ENCODE results near the gene DNAJB1. TPM values are rescaled to one million over a fixed set of nuclear protein-coding genes. Genes with fewer than 3 reads are reported as not detected.
A peak's percentile ranks its signal among the peaks of the same experiment; 100 is the strongest.

Gene DNAJB1
- total and polyA plus RNA-seq, 7 donors: 44.6 to 118 (median 69.3) TPM

DNA sequence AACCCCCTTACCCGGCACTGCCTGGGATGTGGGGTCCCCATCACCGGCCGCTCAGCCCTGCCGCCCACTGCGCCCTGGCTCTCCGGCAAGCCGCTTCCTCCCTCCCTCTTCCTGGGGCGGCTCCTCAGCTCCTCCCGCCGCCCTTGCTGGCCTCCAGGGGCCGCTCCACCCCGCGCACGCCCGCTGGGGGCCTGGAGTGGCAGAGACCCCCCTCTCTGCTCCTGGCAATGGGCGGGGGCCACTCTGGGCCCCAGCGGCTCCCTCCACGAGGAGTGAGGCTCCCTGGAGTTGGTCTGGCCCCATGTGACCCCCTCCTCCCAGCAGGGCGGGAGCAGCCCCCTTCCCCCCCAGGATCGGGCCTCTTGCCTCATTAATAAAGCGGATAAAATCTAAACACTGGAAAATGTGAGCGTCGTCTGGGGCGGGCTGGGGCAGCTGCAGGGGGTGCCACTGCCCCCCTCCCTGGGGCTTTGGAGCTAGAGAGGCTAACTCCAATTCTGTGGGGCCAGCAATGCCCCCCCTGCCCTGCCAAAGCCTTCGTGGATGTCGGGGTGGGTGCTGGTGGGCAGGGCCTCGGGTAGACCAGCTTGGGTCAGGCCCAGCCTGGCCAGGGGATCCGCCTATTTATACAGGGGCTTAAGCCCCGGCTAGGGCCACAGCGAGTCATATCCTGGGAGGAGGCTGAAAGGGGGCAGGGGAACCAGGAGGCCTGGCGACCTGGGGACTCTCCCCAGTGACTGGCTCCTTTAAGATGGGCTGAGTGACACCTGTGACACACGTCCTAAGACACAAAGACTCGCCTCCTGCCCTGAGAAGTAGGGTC is 42.7 kb downstream of the DNAJB1 start, which contains the start of gene PTGER1:
Gene PTGER1, minus strand, starts transcription at position 104 of the 823 bp plus-strand sequence. CDS start 1,034 bp downstream, outside the sequence.
- H3K27me3 ChIP-seq: peaks cover 18 to 39% (median 33%) of the 10 kb centered on the region in 3 donors
- DNase-seq: no peak
- no peaks in the 10 kb centered on the region for H3K9me3 ChIP-seq
- WGBS, 2 donors: 7 to 13% methylated on average over 33 of the region's 33 CpGs
- TF ChIP-seq POLR2A (IDR thresholded peaks at IDR 0.05) (no peak), CTCF (IDR thresholded peaks at IDR 0.05) (peak in 1 of 4 experiments; percentile 11), EP300 (IDR thresholded peaks at IDR 0.05) (no peak), POLR2AphosphoS5 (IDR thresholded peaks at IDR 0.05) (no peak)
- intact Hi-C loops (cut with DNase I): no loop called here
- peak within 1 kb of the TSS in 3 of 4 donors; percentile 18 to 33 (median 26) for H3K27ac ChIP-seq
- H3K4me3 ChIP-seq: peak within 1 kb of the TSS in 2 of 4 donors; percentile 8 to 17
- peaks cover 4 to 44% (median 24%) of the 10 kb centered on the region in 4 donors for H3K36me3 ChIP-seq
- H3K4me1 ChIP-seq: peaks cover 0 to 61% (median 46%) of the 10 kb centered on the region in 4 donors

DNA sequence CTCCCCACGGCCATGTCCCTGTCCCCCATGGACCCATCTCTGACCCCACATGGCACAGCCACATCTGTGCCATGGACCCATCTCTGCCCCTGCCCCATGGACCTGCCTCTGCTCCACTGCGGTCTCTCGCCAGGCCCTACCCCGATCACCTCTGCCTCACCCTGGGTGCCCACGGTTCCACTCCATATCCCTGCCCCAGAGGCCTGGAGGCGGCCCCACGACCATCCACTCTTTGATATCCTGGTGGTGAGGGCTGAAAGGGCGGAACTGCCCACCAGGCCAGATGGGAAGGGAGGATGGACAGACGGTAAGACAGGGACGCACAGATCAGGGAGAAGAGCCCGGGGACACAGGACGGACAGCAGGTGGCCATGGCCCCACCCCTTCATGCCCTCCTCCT is 43.4 kb downstream of the DNAJB1 start:
- WGBS, 2 donors: 25 to 48% methylated on average over 12 of the region's 12 CpGs
- Histone ChIP-seq H3K4me1 (peaks cover 0 to 57% (median 46%) of the 10 kb centered on the region in 4 donors), H3K27me3 (peaks cover 18 to 39% (median 33%) of the 10 kb centered on the region in 3 donors), H3K4me3 (no peak overlapping the region), H3K27ac (peak overlapping the region in 1 of 4 donors; percentile 33), H3K9me3 (no peaks in the 10 kb centered on the region), H3K36me3 (peaks cover 10 to 45% (median 27%) of the 10 kb centered on the region in 4 donors)
- intact Hi-C loops (cut with DNase I): no loop called here
- TF ChIP-seq POLR2A (IDR thresholded peaks at IDR 0.05) (no peak), POLR2AphosphoS5 (IDR thresholded peaks at IDR 0.05) (no peak), CTCF (IDR thresholded peaks at IDR 0.05) (no peak)
- DNase-seq: no peak

- Histone ChIP-seq H3K27me3 (peaks cover 18 to 39% (median 33%) of the 10 kb centered on the region in 3 donors), H3K4me3 (peak overlapping the region in 2 of 4 donors; percentile 8 to 17), H3K9me3 (no peaks in the 10 kb centered on the region), H3K4me1 (peaks cover 0 to 57% (median 46%) of the 10 kb centered on the region in 4 donors), H3K36me3 (peaks cover 10 to 45% (median 31%) of the 10 kb centered on the region in 4 donors), H3K27ac (no peak overlapping the region)
- TF ChIP-seq EP300 (IDR thresholded peaks at IDR 0.05) (no peak), POLR2A (IDR thresholded peaks at IDR 0.05) (no peak), POLR2AphosphoS5 (IDR thresholded peaks at IDR 0.05) (no peak), CTCF (IDR thresholded peaks at IDR 0.05) (no peak)
- DNase-seq: no peak
- intact Hi-C loops (cut with DNase I): loop anchor here (2.0 kb wide), 1 partner anchor 41 kb away; the partner anchor contains the start of gene PKN1
- 15 to 32% methylated on average over 53 of the region's 53 CpGs for WGBS, 2 donors
These were observed 44.1 kb downstream of the DNAJB1 start for GRCh38 chr19:14473978-14474578.

GRCh38 chr19:14473073-14473977 is 44.9 kb downstream of the DNAJB1 start:
- Histone ChIP-seq H3K4me1 (peaks cover 0 to 57% (median 46%) of the 10 kb centered on the region in 4 donors), H3K27me3 (peaks cover 18 to 39% (median 33%) of the 10 kb centered on the region in 3 donors), H3K9me3 (no peaks in the 10 kb centered on the region), H3K4me3 (peak overlapping the region in 2 of 4 donors; percentile 13 to 17), H3K36me3 (peaks cover 10 to 45% (median 28%) of the 10 kb centered on the region in 4 donors), H3K27ac (no peak overlapping the region)
- DNase-seq: no peak
- no peak for TF ChIP-seq POLR2AphosphoS5 (IDR thresholded peaks at IDR 0.05)
- no peak for TF ChIP-seq EP300 (IDR thresholded peaks at IDR 0.05)
- no peak for TF ChIP-seq POLR2A (IDR thresholded peaks at IDR 0.05)
- TF ChIP-seq CTCF (IDR thresholded peaks at IDR 0.05): no peak
- 14% methylated on average over 97 of the region's 97 CpGs for WGBS, 2 donors
- intact Hi-C loops (cut with DNase I): loop anchor here (2.0 kb wide), 1 partner anchor 41 kb away; the partner anchor contains the start of gene PKN1
